Neutrophil (primary cell): Measurements from ENCODE around the gene VSTM2B.

Experiments
- H3K27ac ChIP-seq: fragments of 200-600 bp; sonication (generic); 2 replicates; pipeline ENCODE4 v1.5.1; 2016; ENCODE audit warnings: mild to moderate bottlenecking, moderate library complexity
- H3K27me3 ChIP-seq: fragments of 200-600 bp; sonication (generic); 2 replicates; pipeline ENCODE4 v1.6.0; 2016; ENCODE audit warnings: mild to moderate bottlenecking
- H3K36me3 ChIP-seq: fragments of 200-600 bp; sonication (generic); 2 replicates; pipeline ENCODE4 v1.5.1; 2017
- H3K4me1 ChIP-seq, 2 experiments: fragments of 200-600 bp in 1 of 2; sonication (generic) in 1 of 2; 1 replicate in 1 of 2; 2 replicates in 1 of 2; pipeline versions ENCODE4 v1.5.1 to v1.6.1; 2013 to 2016; ENCODE audit warnings: low read depth in 1 of 2, low read length in 1 of 2, mild to moderate bottlenecking in 1 of 2, moderate library complexity in 1 of 2; ENCODE audit not compliant: control insufficient read depth in 1 of 2, insufficient read depth in 1 of 2
- H3K4me3 ChIP-seq, 2 experiments: fragments of 200-600 bp in 1 of 2; sonication (generic) in 1 of 2; 1 replicate in 1 of 2; 2 replicates in 1 of 2; pipeline ENCODE4 v1.5.1; 2013 to 2016; ENCODE audit warnings: low read depth in 1 of 2, low read length in 1 of 2, mild to moderate bottlenecking in 1 of 2, moderate library complexity in 1 of 2
- H3K9me3 ChIP-seq: fragments of 200-600 bp; sonication (generic); 2 replicates; pipeline ENCODE4 v1.5.1; 2016
- TF ChIP-seq, protein P1 (sequence below): fragments of 200-600 bp; sonication (generic); IDR thresholded peaks from 2 replicates; pipeline ENCODE4 v1.5.1; 2016; ENCODE audit warnings: antibody characterized with exemption

Gene VSTM2B

DNA sequence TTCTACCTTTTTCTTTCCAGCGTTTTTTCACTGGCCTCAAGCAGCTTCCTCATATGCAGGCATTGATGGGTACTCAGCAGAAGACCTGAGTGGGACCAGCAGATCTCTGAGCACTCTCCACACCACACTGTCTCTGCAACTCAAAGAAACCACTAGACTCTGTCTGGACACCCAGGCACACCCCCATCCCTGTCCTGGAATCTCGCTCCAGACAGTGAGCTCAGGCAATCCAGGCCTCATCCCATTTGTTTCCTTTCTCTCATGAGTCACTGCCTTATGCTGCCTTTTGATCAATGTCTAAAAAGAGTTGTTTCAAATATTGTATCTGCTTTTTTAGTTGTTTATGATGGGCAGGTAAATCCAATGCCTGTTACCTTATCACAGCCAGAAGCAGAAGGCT is 60.6 kb downstream of the VSTM2B start:
- H3K4me1 ChIP-seq: no peaks in the 10 kb centered on the region
- no peak overlapping the region for H3K27ac ChIP-seq
- no peaks in the 10 kb centered on the region for H3K36me3 ChIP-seq
- no peaks in the 10 kb centered on the region for H3K9me3 ChIP-seq
- TF ChIP-seq, protein P1, sequence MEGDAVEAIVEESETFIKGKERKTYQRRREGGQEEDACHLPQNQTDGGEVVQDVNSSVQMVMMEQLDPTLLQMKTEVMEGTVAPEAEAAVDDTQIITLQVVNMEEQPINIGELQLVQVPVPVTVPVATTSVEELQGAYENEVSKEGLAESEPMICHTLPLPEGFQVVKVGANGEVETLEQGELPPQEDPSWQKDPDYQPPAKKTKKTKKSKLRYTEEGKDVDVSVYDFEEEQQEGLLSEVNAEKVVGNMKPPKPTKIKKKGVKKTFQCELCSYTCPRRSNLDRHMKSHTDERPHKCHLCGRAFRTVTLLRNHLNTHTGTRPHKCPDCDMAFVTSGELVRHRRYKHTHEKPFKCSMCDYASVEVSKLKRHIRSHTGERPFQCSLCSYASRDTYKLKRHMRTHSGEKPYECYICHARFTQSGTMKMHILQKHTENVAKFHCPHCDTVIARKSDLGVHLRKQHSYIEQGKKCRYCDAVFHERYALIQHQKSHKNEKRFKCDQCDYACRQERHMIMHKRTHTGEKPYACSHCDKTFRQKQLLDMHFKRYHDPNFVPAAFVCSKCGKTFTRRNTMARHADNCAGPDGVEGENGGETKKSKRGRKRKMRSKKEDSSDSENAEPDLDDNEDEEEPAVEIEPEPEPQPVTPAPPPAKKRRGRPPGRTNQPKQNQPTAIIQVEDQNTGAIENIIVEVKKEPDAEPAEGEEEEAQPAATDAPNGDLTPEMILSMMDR: no peak
- no peak overlapping the region for H3K4me3 ChIP-seq
- peaks cover 18% of the 10 kb centered on the region for H3K27me3 ChIP-seq

DNA sequence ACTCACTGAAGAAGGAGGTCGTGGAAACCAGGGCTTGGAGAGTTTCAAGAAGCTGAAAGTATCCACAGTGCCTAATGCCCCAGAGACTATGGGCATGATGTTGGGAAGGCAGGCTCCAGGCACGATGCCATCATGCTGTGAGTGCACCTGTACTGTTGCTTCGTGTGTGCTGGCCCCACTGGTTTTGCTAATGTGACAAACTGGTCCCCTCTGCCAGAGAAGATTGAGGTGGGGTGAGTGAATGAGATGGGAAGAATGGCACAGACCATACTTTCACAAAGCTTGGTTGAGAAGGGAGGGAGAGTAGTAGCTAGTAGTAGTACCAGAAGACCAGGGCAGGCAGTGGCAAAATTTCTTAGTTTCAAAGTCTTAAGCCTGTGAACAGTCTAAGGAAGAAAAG is 61.3 kb downstream of the VSTM2B start:
- Histone ChIP-seq H3K27ac (no peak overlapping the region), H3K4me3 (no peak overlapping the region), H3K36me3 (no peaks in the 10 kb centered on the region), H3K4me1 (no peaks in the 10 kb centered on the region), H3K9me3 (no peaks in the 10 kb centered on the region), H3K27me3 (peaks cover 25% of the 10 kb centered on the region)
- TF ChIP-seq, protein P1: no peak

DNA sequence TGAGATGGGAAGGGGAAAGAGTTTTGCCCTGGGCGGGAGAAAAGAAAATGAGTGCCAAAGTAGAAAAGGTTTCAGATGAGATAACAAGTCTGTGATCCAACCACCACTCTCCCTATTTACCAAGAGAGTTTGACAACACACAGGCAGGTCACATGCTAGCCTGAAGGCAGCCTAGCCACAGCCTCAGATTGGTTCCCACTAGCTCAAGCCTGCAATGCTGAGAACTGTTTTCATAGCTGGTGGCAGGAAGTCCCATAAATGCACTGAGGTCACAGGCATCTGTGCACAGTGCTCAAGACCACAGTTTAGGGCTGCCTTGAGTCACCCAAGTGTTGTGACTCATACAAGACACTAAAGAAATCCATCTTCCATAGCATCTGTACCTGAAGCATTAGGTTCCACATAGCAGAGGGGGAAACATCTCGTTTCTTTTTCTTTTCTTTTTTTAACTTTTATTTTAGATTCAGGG is 61.8 kb downstream of the VSTM2B start:
- H3K27me3 ChIP-seq: peaks cover 25% of the 10 kb centered on the region
- H3K9me3 ChIP-seq: no peaks in the 10 kb centered on the region
- H3K4me3 ChIP-seq: no peak overlapping the region
- TF ChIP-seq, protein P1: no peak
- no peaks in the 10 kb centered on the region for H3K4me1 ChIP-seq
- no peak overlapping the region for H3K27ac ChIP-seq
- H3K36me3 ChIP-seq: no peaks in the 10 kb centered on the region

DNA sequence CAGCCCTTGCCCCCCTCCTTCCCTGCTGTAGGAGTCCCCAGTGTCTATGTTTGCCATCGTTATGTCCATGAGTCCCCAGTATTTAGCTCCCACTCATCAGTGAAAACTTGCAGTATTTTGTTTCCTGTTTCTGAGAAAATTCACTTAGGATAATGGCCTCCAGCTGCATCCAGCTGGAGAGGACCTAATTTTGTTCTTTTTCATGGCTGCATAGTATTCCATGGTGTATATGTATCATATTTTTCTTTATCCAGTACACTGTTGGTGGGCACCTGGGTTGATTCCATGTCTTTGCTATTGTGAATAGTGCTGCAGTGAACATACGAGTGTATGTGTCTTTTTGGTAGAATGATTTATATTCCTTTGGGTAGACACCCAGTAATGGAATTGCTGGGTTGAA is 62.3 kb downstream of the VSTM2B start:
- no peaks in the 10 kb centered on the region for H3K36me3 ChIP-seq
- peaks cover 28% of the 10 kb centered on the region for H3K27me3 ChIP-seq
- no peak overlapping the region for H3K27ac ChIP-seq
- no peaks in the 10 kb centered on the region for H3K4me1 ChIP-seq
- H3K4me3 ChIP-seq: no peak overlapping the region
- no peaks in the 10 kb centered on the region for H3K9me3 ChIP-seq
- TF ChIP-seq, protein P1: no peak

DNA sequence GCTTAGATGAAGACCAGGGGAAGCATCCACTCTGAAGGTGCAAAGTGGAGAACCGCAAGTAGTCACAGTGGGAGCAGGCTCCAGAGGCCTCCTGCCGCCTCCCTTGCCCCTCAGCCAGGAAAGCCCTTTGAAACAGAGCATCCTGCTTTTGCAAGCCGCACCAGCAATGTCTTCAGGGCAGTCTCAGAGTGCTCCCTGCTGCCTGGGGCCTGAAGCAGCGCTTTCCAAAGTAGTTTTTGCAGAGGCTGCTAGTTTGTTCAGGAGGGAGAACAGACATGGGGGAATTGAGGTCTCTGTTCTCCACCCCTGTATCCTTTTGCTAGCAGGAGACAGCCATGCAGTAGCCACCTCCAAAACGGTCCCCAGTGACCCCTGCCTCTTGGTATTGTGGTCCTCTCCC is 64.5 kb downstream of the VSTM2B start:
- Histone ChIP-seq H3K4me3 (no peak overlapping the region), H3K36me3 (no peaks in the 10 kb centered on the region), H3K4me1 (no peaks in the 10 kb centered on the region), H3K27me3 (peaks cover 47% of the 10 kb centered on the region), H3K9me3 (no peaks in the 10 kb centered on the region), H3K27ac (no peak overlapping the region)
- TF ChIP-seq, protein P1: no peak

DNA sequence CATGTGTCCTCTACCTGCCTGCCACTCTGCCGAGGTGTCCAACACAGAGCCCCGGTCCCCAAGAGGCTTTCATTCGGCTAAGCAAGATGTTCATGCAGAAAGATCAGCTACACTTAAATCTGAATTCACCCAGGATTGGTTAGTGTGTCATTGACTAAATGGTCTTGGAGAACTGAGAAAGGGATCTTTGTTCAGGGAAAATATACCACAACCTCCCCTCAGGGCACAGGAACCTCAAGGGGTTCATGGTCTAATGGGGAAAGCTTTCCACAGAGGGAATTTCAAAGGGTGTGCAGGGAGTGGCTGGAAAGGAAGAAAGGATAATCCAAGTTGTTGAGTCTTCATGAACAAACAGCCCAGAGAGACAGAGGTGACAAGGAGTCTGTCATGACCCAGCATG is 65.9 kb downstream of the VSTM2B start:
- TF ChIP-seq, protein P1: no peak
- no peaks in the 10 kb centered on the region for H3K4me1 ChIP-seq
- no peaks in the 10 kb centered on the region for H3K9me3 ChIP-seq
- no peak overlapping the region for H3K27ac ChIP-seq
- no peaks in the 10 kb centered on the region for H3K36me3 ChIP-seq
- peaks cover 60% of the 10 kb centered on the region for H3K27me3 ChIP-seq
- no peak overlapping the region for H3K4me3 ChIP-seq
